Cardiac muscle cell (in vitro differentiated cells and primary cell): ENCODE measurements around the gene DAAM1. TPM values are rescaled to one million over a fixed set of nuclear protein-coding genes. Genes with fewer than 3 reads are reported as not detected.

Source experiments
- DNase-seq, 2 donors: peaks; one replicate each; pipeline versions ENCODE4 v3.0.0 to v3.0.0-alpha.2; 2010 to 2017; ENCODE audit warnings: low read depth in 1 of 2, low spot score in 1 of 2
- H3K27ac ChIP-seq: fragments of 200-600 bp; sonication (generic); 2 replicates; pipeline ENCODE4 v1.5.1; 2016
- H3K27me3 ChIP-seq: fragments of 200-600 bp; sonication (generic); 2 replicates; pipeline ENCODE4 v1.6.0; 2016; ENCODE audit warnings: control low read depth
- H3K36me3 ChIP-seq: fragments of 200-600 bp; sonication (generic); 2 replicates; pipeline ENCODE4 v1.5.1; 2016; ENCODE audit warnings: control low read depth
- H3K4me1 ChIP-seq: fragments of 200-600 bp; sonication (generic); 2 replicates; pipeline ENCODE4 v1.8.1; 2017; ENCODE audit warnings: low read depth, mild to moderate bottlenecking, mixed run types
- H3K4me3 ChIP-seq: fragments of 200-600 bp; sonication (generic); 2 replicates; pipeline ENCODE4 v1.5.1; 2016; ENCODE audit warnings: mild to moderate bottlenecking
- H3K9me3 ChIP-seq: fragments of 200-600 bp; sonication (generic); 2 replicates; pipeline ENCODE4 v1.5.1; 2017; ENCODE audit warnings: low read depth, mild to moderate bottlenecking, control low read depth
- polyA plus RNA-seq: library from polyadenylated mRNA; unstranded; fragments of >200 nt; fragmentation: Nextera tagmentation; extraction: Ambion mirVana; gene quantifications from 2 replicates; pipeline ENCODE4 v1.2.1, GENCODE V29; 2016
- total RNA-seq: library from RNA; depleted of rRNA; stranded (reverse); fragments of >200 nt; gene quantifications from 2 replicates; pipeline ENCODE4 v1.2.3, GENCODE V29; 2016
- TF ChIP-seq, protein P1 (sequence below): IDR thresholded peaks from 2 replicates; pipeline ENCODE4 v1.5.1; 2012; ENCODE audit warnings: low read depth, mild to moderate bottlenecking, low read length

DAAM1 gene
- total and polyA plus RNA-seq, 2 experiments from 2014 or later = 33.9 to 34.2 TPM

DNA sequence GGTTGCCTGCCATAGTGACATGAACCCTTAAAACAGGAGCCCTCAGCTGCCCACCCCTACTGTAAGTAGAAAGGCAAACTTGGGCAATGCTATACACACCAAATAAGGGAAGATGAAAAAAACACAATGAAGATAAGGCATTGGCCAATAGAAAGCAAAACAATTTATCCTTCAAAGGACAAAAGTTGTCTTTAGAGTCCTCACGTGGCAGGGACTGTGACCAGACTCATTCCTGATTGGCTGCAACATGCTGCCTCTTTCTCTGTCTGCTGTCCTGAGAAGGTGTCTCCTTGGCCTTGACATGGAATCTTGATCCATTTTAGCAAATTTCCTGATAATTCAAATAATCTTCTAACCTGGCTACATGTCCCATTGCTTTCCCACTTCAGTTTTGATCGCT is 144.8 kb downstream of the DAAM1 start:
- H3K27ac ChIP-seq = peak overlapping the region; percentile 83
- H3K4me3 ChIP-seq = no peak overlapping the region
- TF ChIP-seq, protein P1, sequence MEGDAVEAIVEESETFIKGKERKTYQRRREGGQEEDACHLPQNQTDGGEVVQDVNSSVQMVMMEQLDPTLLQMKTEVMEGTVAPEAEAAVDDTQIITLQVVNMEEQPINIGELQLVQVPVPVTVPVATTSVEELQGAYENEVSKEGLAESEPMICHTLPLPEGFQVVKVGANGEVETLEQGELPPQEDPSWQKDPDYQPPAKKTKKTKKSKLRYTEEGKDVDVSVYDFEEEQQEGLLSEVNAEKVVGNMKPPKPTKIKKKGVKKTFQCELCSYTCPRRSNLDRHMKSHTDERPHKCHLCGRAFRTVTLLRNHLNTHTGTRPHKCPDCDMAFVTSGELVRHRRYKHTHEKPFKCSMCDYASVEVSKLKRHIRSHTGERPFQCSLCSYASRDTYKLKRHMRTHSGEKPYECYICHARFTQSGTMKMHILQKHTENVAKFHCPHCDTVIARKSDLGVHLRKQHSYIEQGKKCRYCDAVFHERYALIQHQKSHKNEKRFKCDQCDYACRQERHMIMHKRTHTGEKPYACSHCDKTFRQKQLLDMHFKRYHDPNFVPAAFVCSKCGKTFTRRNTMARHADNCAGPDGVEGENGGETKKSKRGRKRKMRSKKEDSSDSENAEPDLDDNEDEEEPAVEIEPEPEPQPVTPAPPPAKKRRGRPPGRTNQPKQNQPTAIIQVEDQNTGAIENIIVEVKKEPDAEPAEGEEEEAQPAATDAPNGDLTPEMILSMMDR = no peak
- H3K27me3 ChIP-seq = no peaks in the 10 kb centered on the region
- no peaks in the 10 kb centered on the region for H3K9me3 ChIP-seq
- peaks cover 38% of the 10 kb centered on the region for H3K4me1 ChIP-seq
- peaks cover 10% of the 10 kb centered on the region for H3K36me3 ChIP-seq
- DNase-seq = peak in 1 of 2 donors; percentile 11

DNA sequence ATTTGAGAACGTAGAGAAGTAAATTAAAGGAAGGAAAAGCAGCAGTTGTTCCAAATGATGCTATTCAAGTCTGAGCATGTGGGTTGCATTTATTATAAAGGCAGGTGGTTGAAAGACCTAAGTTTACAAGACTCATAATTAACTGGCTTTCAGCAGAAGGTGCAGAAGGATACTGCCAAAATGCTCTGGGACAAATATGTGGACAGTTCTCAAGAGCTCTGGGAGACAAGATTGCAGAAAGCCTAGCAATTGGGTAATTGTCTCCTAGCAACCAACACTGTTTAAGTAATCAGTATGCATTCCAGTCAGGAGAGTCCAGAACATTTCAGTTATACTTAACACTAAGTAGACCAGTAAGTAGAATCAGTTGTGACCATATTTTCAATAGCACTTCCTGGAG is 145.2 kb downstream of the DAAM1 start:
- Histone ChIP-seq H3K4me1 (peaks cover 38% of the 10 kb centered on the region), H3K36me3 (peaks cover 10% of the 10 kb centered on the region), H3K9me3 (no peaks in the 10 kb centered on the region), H3K4me3 (no peak overlapping the region), H3K27me3 (no peaks in the 10 kb centered on the region), H3K27ac (peak overlapping the region; percentile 83)
- peak; percentile 92 to 98 for DNase-seq
- TF ChIP-seq, protein P1 = no peak

DNA sequence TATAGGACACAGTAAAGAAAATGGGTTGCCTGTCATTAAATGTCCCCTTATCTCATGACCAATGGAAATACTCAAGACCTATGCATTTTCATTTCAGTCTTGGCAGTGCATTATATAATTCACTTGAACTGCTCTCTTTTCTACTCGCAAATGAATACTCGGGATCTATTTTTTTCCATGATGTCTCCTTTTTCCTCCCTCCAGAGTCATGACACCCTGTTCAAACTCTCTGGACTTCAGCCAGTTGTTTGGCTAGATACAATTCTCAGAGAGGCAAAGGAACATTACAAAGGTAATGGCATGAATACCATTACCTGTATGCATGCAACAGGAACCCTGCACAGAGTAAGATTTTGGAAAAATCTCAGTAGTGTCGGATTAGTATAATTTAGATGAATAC is 145.8 kb downstream of the DAAM1 start:
- H3K4me3 ChIP-seq = no peak overlapping the region
- peak overlapping the region; percentile 83 for H3K27ac ChIP-seq
- H3K27me3 ChIP-seq = no peaks in the 10 kb centered on the region
- TF ChIP-seq, protein P1 = no peak
- no peaks in the 10 kb centered on the region for H3K9me3 ChIP-seq
- peaks cover 38% of the 10 kb centered on the region for H3K4me1 ChIP-seq
- peaks cover 10% of the 10 kb centered on the region for H3K36me3 ChIP-seq
- DNase-seq = no peak

DNA sequence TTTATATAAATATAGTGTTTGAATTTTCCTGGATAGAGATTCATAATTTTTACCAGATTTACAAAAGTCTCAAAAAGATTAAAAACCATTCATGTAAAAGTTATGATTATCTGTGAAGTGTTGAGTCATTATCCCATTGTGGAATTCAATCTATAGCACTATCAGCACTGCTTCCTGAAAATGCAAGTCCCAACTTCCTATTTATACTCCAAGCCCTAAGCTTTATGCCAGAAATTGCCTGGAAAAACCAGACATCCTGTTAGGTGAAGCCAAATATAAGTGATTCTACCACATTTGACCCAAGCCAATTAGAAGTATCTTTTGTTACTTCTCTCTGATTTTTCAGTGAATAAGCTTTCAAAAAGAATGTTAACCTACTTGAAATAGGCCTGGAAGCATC is 147.6 kb downstream of the DAAM1 start:
- DNase-seq = peak in 1 of 2 donors; percentile 70
- TF ChIP-seq, protein P1 = no peak
- H3K4me1 ChIP-seq = peaks cover 47% of the 10 kb centered on the region

DNA sequence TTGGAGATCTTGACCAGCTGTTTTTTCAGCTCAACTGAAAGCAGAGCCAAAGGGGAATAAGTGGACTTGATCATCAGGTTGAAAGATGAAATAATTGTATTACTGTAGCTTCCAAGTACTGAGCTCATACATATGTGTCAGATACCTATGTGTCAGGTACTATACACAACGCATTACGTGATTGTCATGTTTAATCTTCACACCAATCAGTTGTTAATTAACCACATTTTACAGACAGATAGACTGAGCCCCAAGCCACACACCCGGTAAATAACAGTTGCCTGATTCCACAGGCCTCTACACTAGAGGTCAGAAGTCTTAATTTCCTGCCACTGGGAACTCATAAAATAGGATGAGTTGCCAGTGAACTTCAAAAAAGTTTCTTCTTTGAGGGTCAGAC is 148.2 kb downstream of the DAAM1 start:
- Histone ChIP-seq H3K9me3 (no peaks in the 10 kb centered on the region), H3K4me3 (no peak overlapping the region), H3K27me3 (no peaks in the 10 kb centered on the region), H3K27ac (no peak overlapping the region), H3K36me3 (no peaks in the 10 kb centered on the region), H3K4me1 (peaks cover 53% of the 10 kb centered on the region)
- TF ChIP-seq, protein P1 = no peak
- DNase-seq = no peak

More for the DNA sequence above, 147.6 kb downstream of the DAAM1 start:
- H3K9me3 ChIP-seq = no peaks in the 10 kb centered on the region
- no peaks in the 10 kb centered on the region for H3K27me3 ChIP-seq
- H3K36me3 ChIP-seq = peaks cover 4% of the 10 kb centered on the region
- H3K27ac ChIP-seq = no peak overlapping the region
- no peak overlapping the region for H3K4me3 ChIP-seq

DNA sequence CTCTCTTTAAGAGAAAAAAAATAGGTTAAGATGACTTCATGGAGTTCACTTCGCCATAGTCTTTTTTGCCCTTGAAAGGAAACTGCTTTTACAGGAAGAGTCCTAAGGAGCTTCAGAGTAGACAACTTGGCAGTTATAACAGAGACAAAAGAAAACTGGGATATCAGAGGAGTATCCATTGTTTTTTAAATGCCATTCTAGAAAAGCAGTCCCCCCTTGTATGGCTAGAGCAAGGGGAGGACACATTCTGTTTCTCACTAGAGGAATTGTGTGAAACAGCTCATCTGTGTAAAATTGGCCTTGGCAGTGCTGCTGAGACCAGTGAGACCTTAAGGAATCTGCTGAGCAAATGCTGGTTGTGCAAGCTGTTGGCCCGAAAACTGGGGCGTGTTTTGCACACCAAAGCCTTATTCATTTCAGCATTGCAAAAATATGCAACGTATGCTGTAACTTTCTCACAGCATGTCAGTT is 148.7 kb downstream of the DAAM1 start:
- Histone ChIP-seq H3K4me3 (no peak overlapping the region), H3K27me3 (no peaks in the 10 kb centered on the region), H3K9me3 (no peaks in the 10 kb centered on the region), H3K36me3 (no peaks in the 10 kb centered on the region), H3K27ac (no peak overlapping the region), H3K4me1 (peaks cover 58% of the 10 kb centered on the region)
- DNase-seq = peak in 1 of 2 donors; percentile 89
- TF ChIP-seq, protein P1 = no peak
